Dermis microvascular lymphatic vessel endothelial cell (primary cell): ENCODE results near the gene AZIN2. TPM values are rescaled to one million over a fixed set of nuclear protein-coding genes. Genes with fewer than 3 reads are reported as not detected.

Experiments used
- total RNA-seq: library from RNA; depleted of rRNA; stranded (reverse); fragments of >200 nt; gene quantifications from 2 replicates; pipeline ENCODE4 v1.2.1, GENCODE V29; 2014

Gene AZIN2
- total RNA-seq, 1 donor from 2014 or later: 0.64 TPM

Other genes starting within 250 kb of the AZIN2 start
- 0.25 and 0.51 TPM in 2 replicates for gene FNDC5, start 210.2 kb upstream of the AZIN2 start, total RNA-seq
- not detected in 2 replicates for gene HPCA, start 194.7 kb upstream of the AZIN2 start, total RNA-seq
- 19.8 and 20.1 TPM in 2 replicates for gene TMEM54, start 179.8 kb upstream of the AZIN2 start, total RNA-seq
- gene RNF19B, start 116.3 kb upstream of the AZIN2 start, total RNA-seq: 14.2 and 16.6 TPM in 2 replicates
- gene AK2, start 44.3 kb upstream of the AZIN2 start, total RNA-seq: 58.4 and 58.7 TPM in 2 replicates
- gene TRIM62, start 100.9 kb downstream of the AZIN2 start, total RNA-seq: 1.7 and 3.2 TPM in 2 replicates
- 5.4 and 10.9 TPM in 2 replicates for gene ZNF362, start 175.3 kb downstream of the AZIN2 start, total RNA-seq
- not detected in 2 replicates for gene A3GALT2, start 239.9 kb downstream of the AZIN2 start, total RNA-seq